HL-60 (cell line): ENCODE results near the gene CCDC69.

ENCODE experiments used
- DNase-seq, 2 experiments: peaks; one replicate each; pipeline ENCODE4 v3.0.0-alpha.2; 2010 to 2020; ENCODE audit warnings: low read depth in 1 of 2, low spot score in 1 of 2
- H3K27ac ChIP-seq: fragments of 250-450 bp; sonication (Bioruptor Pico); replicated peaks from 2 replicates; pipeline ENCODE4 v1.5.1; 2020; ENCODE audit warnings: mild to moderate bottlenecking, moderate library complexity
- H3K27me3 ChIP-seq: fragments of 250-450 bp; sonication (Bioruptor Pico); 2 replicates; pipeline ENCODE4 v1.5.1; 2021; ENCODE audit warnings: mild to moderate bottlenecking, moderate library complexity; ENCODE audit not compliant: insufficient read depth, poor library complexity, severe bottlenecking
- H3K4me3 ChIP-seq: replicated peaks from 2 replicates; pipeline ENCODE4 v1.5.1; 2011; ENCODE audit warnings: mild to moderate bottlenecking, control low read depth, low read length; ENCODE audit not compliant: insufficient read depth
- GABPA ChIP-seq: IDR thresholded peaks from 2 replicates; pipeline ENCODE4 v1.6.1; 2012; ENCODE audit warnings: low read depth
- POLR2AphosphoS5 ChIP-seq: IDR thresholded peaks from 2 replicates; pipeline ENCODE4 v1.6.1; 2012; ENCODE audit warnings: low read depth
- SPI1 ChIP-seq: IDR thresholded peaks from 2 replicates; pipeline ENCODE4 v1.6.1; 2012; ENCODE audit warnings: low read depth, mild to moderate bottlenecking, borderline replicate concordance
- TF ChIP-seq, protein P1 (sequence below): IDR thresholded peaks from one replicate; pipeline ENCODE4 v1.5.1; 2011; ENCODE audit warnings: low read length, control low read depth, inconsistent platforms; ENCODE audit not compliant: insufficient read depth
- TF ChIP-seq, protein P2 (sequence below): IDR thresholded peaks from 2 replicates; pipeline ENCODE4 v1.6.1; 2012; ENCODE audit warnings: low read depth; ENCODE audit not compliant: insufficient replicate concordance

CCDC69 gene

DNA sequence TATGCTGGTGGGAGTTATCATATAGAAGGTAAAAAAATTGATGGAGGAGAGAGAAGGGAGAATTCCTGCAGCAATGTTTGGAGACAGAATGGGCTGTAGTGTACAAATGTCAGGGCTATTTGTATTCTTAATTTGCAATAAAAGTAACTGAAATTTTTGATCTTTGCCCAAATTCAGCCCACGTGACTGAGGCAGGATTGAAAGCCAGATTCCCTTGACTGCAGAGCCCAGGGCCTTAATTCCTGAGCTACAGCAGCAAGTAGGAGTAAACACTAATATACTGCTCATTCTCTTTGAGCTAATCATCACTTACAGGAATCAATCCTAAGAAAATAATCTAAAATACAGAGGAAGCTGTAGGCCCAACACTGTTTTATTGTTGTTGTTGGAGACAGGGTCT is 61.1 kb downstream of the CCDC69 start:
- no peak for DNase-seq
- no peak overlapping the region for H3K4me3 ChIP-seq
- no peak overlapping the region for H3K27ac ChIP-seq
- H3K27me3 ChIP-seq: no peaks in the 10 kb centered on the region
- TF ChIP-seq GABPA: no peak
- TF ChIP-seq, protein P1, sequence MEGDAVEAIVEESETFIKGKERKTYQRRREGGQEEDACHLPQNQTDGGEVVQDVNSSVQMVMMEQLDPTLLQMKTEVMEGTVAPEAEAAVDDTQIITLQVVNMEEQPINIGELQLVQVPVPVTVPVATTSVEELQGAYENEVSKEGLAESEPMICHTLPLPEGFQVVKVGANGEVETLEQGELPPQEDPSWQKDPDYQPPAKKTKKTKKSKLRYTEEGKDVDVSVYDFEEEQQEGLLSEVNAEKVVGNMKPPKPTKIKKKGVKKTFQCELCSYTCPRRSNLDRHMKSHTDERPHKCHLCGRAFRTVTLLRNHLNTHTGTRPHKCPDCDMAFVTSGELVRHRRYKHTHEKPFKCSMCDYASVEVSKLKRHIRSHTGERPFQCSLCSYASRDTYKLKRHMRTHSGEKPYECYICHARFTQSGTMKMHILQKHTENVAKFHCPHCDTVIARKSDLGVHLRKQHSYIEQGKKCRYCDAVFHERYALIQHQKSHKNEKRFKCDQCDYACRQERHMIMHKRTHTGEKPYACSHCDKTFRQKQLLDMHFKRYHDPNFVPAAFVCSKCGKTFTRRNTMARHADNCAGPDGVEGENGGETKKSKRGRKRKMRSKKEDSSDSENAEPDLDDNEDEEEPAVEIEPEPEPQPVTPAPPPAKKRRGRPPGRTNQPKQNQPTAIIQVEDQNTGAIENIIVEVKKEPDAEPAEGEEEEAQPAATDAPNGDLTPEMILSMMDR: no peak
- TF ChIP-seq, protein P2, sequence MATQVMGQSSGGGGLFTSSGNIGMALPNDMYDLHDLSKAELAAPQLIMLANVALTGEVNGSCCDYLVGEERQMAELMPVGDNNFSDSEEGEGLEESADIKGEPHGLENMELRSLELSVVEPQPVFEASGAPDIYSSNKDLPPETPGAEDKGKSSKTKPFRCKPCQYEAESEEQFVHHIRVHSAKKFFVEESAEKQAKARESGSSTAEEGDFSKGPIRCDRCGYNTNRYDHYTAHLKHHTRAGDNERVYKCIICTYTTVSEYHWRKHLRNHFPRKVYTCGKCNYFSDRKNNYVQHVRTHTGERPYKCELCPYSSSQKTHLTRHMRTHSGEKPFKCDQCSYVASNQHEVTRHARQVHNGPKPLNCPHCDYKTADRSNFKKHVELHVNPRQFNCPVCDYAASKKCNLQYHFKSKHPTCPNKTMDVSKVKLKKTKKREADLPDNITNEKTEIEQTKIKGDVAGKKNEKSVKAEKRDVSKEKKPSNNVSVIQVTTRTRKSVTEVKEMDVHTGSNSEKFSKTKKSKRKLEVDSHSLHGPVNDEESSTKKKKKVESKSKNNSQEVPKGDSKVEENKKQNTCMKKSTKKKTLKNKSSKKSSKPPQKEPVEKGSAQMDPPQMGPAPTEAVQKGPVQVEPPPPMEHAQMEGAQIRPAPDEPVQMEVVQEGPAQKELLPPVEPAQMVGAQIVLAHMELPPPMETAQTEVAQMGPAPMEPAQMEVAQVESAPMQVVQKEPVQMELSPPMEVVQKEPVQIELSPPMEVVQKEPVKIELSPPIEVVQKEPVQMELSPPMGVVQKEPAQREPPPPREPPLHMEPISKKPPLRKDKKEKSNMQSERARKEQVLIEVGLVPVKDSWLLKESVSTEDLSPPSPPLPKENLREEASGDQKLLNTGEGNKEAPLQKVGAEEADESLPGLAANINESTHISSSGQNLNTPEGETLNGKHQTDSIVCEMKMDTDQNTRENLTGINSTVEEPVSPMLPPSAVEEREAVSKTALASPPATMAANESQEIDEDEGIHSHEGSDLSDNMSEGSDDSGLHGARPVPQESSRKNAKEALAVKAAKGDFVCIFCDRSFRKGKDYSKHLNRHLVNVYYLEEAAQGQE: no peak
- no peak for TF ChIP-seq SPI1

DNA sequence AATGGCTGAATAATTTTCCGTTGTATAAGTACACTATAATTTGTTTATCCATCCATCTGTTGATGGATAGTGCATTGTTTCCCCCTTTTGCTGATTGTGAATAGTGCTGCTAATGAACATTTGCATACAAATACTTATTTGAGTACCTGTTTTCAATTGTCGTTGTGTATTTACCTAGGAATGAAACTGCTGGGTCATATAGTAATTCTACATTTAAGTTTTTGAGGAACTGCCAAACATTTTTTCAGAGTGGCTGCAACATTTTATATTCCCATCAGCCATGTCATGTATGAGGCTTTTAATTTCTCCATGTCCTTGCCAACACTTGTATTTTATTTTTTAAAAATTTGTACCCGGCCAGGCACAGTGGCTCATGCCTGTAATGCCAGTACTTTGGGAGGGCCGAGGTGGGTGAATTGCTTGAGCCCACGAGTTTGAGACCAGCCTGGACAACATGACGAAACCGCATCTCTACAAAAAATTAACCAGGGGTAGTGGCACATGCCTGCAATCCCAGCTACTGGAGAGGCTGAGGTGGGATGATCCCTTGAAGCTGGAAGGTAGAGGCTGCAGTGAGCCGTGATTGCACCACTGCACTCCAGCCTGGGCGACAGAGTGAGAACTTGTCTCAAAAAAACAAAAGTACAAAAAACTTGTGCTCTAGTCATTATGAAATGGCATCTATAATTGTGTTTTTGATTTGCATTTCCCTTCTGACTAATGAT is 64.1 kb downstream of the CCDC69 start:
- TF ChIP-seq SPI1 (no peak), POLR2AphosphoS5 (no peak), GABPA (no peak)
- TF ChIP-seq, protein P2: no peak
- TF ChIP-seq, protein P1: no peak
- Histone ChIP-seq H3K27me3 (no peaks in the 10 kb centered on the region), H3K27ac (no peak overlapping the region), H3K4me3 (no peak overlapping the region)
- no peak for DNase-seq

DNA sequence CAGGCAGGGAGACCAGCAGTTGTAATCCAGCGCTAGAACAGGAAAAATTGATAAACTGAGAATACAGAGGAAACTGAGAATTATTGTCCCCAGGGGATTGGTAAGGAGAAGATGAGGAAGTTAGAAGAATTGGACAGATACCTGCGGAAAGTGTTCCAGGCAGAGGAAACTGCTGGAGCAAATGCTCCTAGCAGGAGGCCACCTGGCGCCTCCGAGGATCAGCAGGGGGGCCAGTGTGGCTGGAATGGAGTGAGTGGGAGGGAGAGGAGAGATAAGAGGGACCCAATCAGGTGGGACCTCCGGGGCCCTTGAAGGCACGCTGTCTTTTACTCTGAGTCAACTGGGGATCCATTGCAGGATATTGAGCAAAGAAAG is 65.6 kb downstream of the CCDC69 start:
- Histone ChIP-seq H3K4me3 (peak overlapping the region; percentile 72), H3K27ac (peak overlapping the region; percentile 87), H3K27me3 (no peaks in the 10 kb centered on the region)
- DNase-seq: no peak
- no peak for TF ChIP-seq GABPA
- TF ChIP-seq, protein P2: no peak
- no peak for TF ChIP-seq POLR2AphosphoS5
- TF ChIP-seq, protein P1: no peak
- TF ChIP-seq SPI1: no peak
